C4-2B (cell line): ENCODE measurements around the gene FRMD5.

Experiments used
- CTCF ChIP-seq: fragments of 450-650 bp; conservative IDR thresholded peaks from 2 replicates; pipeline ENCODE4 v1.5.1; 2017; ENCODE audit warnings: mild to moderate bottlenecking
- ZFX ChIP-seq: fragments of 450-650 bp; IDR thresholded peaks from 2 replicates; pipeline ENCODE4 v1.6.1; 2017

- no peak for TF ChIP-seq CTCF
- no peak for TF ChIP-seq ZFX
These were observed 279.3 kb downstream of the FRMD5 start for GRCh38 chr15:43915631-43916325.
